Osteocyte (in vitro differentiated cells): Measurements from ENCODE around the gene SMIM7. TPM values are rescaled to one million over a fixed set of nuclear protein-coding genes. Genes with fewer than 3 reads are reported as not detected.

ENCODE experiments used
- DNase-seq: peaks from one replicate; pipeline ENCODE4 v3.0.0; 2021; ENCODE audit warnings: mixed read lengths; ENCODE audit not compliant: unreplicated experiment; ENCODE audit errors: extremely low spot score
- H3K27ac Mint-ChIP-seq: one replicate; pipeline ENCODE4 v1.8.0; 2021; ENCODE audit warnings: mild to moderate bottlenecking, mixed read lengths; ENCODE audit not compliant: unreplicated experiment
- H3K27me3 Mint-ChIP-seq: one replicate; pipeline ENCODE4 v1.8.0; 2021; ENCODE audit warnings: mixed read lengths; ENCODE audit not compliant: unreplicated experiment
- H3K36me3 Mint-ChIP-seq: one replicate; pipeline ENCODE4 v1.8.0; 2021; ENCODE audit warnings: mixed read lengths; ENCODE audit not compliant: unreplicated experiment
- H3K4me1 Mint-ChIP-seq: one replicate; pipeline ENCODE4 v1.8.0; 2021; ENCODE audit warnings: mixed read lengths; ENCODE audit not compliant: unreplicated experiment
- H3K4me3 Mint-ChIP-seq: one replicate; pipeline ENCODE4 v1.8.0; 2021; ENCODE audit warnings: mild to moderate bottlenecking, moderate library complexity, mixed read lengths; ENCODE audit not compliant: unreplicated experiment
- H3K9me3 Mint-ChIP-seq: one replicate; pipeline ENCODE4 v1.8.0; 2021; ENCODE audit warnings: mixed read lengths; ENCODE audit not compliant: unreplicated experiment
- total RNA-seq: library from RNA; stranded (reverse); gene quantifications from 2 replicates; pipeline ENCODE4 v1.2.1, GENCODE V29; 2021
- TF ChIP-seq, protein P1 (sequence below): fragments of 200-600 bp; sonication (generic); IDR thresholded peaks from 2 replicates; pipeline ENCODE4 v1.5.0; 2021; ENCODE audit warnings: antibody characterized with exemption, mild to moderate bottlenecking, moderate library complexity

Gene SMIM7
- total RNA-seq, 1 donor from 2014 or later: 60.5 TPM

GRCh38 chr19:16668176-16668575, 8.2 kb upstream of the SMIM7 start:
- H3K36me3 Mint-ChIP-seq: no peaks in the 10 kb centered on the region
- H3K27ac Mint-ChIP-seq: no peak overlapping the region
- H3K9me3 Mint-ChIP-seq: no peaks in the 10 kb centered on the region
- H3K27me3 Mint-ChIP-seq: no peaks in the 10 kb centered on the region
- no peak for DNase-seq
- TF ChIP-seq, protein P1, sequence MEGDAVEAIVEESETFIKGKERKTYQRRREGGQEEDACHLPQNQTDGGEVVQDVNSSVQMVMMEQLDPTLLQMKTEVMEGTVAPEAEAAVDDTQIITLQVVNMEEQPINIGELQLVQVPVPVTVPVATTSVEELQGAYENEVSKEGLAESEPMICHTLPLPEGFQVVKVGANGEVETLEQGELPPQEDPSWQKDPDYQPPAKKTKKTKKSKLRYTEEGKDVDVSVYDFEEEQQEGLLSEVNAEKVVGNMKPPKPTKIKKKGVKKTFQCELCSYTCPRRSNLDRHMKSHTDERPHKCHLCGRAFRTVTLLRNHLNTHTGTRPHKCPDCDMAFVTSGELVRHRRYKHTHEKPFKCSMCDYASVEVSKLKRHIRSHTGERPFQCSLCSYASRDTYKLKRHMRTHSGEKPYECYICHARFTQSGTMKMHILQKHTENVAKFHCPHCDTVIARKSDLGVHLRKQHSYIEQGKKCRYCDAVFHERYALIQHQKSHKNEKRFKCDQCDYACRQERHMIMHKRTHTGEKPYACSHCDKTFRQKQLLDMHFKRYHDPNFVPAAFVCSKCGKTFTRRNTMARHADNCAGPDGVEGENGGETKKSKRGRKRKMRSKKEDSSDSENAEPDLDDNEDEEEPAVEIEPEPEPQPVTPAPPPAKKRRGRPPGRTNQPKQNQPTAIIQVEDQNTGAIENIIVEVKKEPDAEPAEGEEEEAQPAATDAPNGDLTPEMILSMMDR: no peak
- H3K4me1 Mint-ChIP-seq: no peaks in the 10 kb centered on the region
- H3K4me3 Mint-ChIP-seq: no peak overlapping the region

DNA sequence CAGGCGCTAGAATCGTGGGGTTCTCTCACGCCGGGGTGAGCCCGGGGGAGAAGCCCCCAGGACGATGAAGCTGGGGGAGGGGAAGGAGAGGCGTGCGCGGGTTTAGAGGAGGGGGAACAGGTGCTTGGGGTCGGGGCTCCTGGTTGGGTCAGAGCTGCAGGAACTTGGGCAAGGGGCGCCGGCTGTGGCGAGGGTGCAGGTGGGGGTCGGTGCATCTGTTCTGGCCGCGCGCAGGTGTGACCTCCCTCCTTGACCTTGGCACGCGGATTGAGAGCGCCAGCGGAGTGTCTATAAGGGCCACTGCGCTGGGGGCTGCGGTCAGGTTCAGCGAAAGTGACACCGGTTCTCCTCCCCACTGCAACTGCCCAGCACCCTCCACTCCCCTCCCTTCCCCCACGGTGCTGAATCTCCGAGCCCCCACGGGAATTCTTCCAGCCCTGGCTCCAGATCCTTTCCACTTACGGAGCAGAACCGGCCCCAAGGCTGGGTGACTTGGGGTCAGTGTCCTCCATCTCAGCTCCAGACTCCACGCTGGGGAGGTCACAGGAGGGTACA, 1.6 kb upstream of the SMIM7 start:
- H3K27me3 Mint-ChIP-seq: no peaks in the 10 kb centered on the region
- H3K27ac Mint-ChIP-seq: no peak overlapping the region
- DNase-seq: no peak

GRCh38 chr19:16660763-16661479, 977 bp upstream of the SMIM7 start, which contains the start of gene TMEM38A:
TSS of gene TMEM38A (plus strand) at chr19:16661139. CDS start at chr19:16661218, 79 bp downstream.
- no peaks in the 10 kb centered on the region for H3K9me3 Mint-ChIP-seq
- H3K4me1 Mint-ChIP-seq: peaks cover 22% of the 10 kb centered on the region
- peaks cover 15% of the 10 kb centered on the region for H3K36me3 Mint-ChIP-seq
- peak; percentile 86 for DNase-seq
- peak within 1 kb of the TSS; percentile 98 for H3K4me3 Mint-ChIP-seq
- TF ChIP-seq, protein P1: no peak
- H3K27ac Mint-ChIP-seq: peak within 1 kb of the TSS; percentile 99
- H3K27me3 Mint-ChIP-seq: no peaks in the 10 kb centered on the region

More for the DNA sequence above, 1.6 kb upstream of the SMIM7 start:
- peaks cover 10% of the 10 kb centered on the region for H3K36me3 Mint-ChIP-seq
- TF ChIP-seq, protein P1: no peak
- no peaks in the 10 kb centered on the region for H3K9me3 Mint-ChIP-seq
- peaks cover 22% of the 10 kb centered on the region for H3K4me1 Mint-ChIP-seq
- peak overlapping the region; percentile 76 for H3K4me3 Mint-ChIP-seq

GRCh38 chr19:16659464-16659831, 496 bp downstream of the SMIM7 start:
- no peaks in the 10 kb centered on the region for H3K9me3 Mint-ChIP-seq
- peaks cover 22% of the 10 kb centered on the region for H3K36me3 Mint-ChIP-seq
- peak overlapping the region; percentile 99 for H3K27ac Mint-ChIP-seq
- TF ChIP-seq, protein P1: no peak
- DNase-seq: no peak
- H3K27me3 Mint-ChIP-seq: no peaks in the 10 kb centered on the region
- H3K4me1 Mint-ChIP-seq: peaks cover 22% of the 10 kb centered on the region
- peak overlapping the region; percentile 98 for H3K4me3 Mint-ChIP-seq

GRCh38 chr19:16657384-16657783, 2.6 kb downstream of the SMIM7 start:
- TF ChIP-seq, protein P1: no peak
- Mint-ChIP-seq H3K9me3 (no peaks in the 10 kb centered on the region), H3K36me3 (peaks cover 33% of the 10 kb centered on the region), H3K4me1 (peaks cover 22% of the 10 kb centered on the region), H3K27me3 (no peaks in the 10 kb centered on the region), H3K4me3 (no peak overlapping the region), H3K27ac (no peak overlapping the region)
- no peak for DNase-seq
